HG02981 (cell line): ENCODE measurements around the gene AHSA1.

Source experiments
- ATAC-seq: cut with Tn5 transposase; IDR thresholded peaks from one replicate; pipeline ENCODE4 v1.9.1; 2021; ENCODE audit warnings: mild to moderate bottlenecking, moderate library complexity; ENCODE audit not compliant: unreplicated experiment

The AHSA1 gene

GRCh38 chr14:77470224-77470870 is 12.5 kb downstream of the AHSA1 start:
- ATAC-seq, result no peak

- no peak for ATAC-seq
Observed at GRCh38 chr14:77473921-77474320, 16.0 kb downstream of the AHSA1 start.

DNA sequence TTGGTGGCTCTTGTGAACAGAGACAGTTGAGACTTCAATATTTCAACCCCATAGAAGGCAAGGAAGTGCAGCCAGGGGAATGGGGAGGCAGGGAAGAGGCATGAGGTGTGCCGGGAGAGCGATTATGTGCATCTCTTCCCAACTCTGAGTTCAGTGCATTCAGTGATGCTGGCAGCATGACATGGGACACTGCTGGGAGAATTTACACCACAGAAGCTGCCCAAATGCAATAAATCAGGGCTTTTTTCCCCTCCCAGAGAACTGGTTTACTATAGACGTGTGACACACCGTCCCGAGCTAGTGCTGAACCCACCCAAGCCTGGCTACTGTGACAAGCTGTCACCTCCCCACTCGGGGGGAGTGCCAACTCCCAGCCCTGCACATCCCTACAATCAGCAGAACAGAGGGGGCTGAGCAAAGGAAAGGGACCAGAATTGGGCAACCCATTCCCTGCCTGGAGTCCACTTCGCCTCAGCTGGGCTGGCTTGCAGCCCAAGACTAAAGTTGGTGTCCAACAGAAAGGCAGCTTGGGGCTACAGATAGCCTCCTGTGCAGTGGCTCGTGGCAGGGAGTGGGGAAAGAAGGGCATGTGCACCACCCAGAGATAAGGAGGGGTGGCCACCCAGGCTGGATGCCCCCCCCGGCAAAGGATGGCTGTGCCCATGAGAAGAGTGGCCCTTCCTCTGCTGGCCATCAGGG is 16.7 kb downstream of the AHSA1 start:
- ATAC-seq, result no peak

GRCh38 chr14:77475432-77476115 is 17.7 kb downstream of the AHSA1 start:
- no peak for ATAC-seq

- no peak for ATAC-seq
Observed at GRCh38 chr14:77478029-77478428, 20.1 kb downstream of the AHSA1 start.

DNA sequence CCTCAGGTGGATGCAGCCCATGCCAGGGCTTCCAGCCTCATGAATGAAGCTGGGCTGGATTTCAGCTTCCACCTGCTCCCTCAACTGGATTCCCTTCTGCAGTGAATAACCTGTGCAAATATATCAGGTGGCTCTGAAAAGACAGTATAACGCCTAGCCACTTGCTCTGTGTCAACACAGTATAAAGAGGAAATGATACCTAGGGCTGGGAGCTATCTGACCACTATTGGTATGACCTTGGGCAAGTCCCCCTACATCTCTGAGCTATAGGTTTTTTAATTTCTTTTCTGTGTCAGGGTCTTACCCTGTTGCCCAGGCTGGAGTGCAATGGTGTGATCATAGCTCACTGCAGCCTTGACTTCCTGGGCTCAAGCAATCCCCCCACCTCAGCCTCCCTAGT is 20.9 kb downstream of the AHSA1 start:
- peak; percentile 97 for ATAC-seq

DNA sequence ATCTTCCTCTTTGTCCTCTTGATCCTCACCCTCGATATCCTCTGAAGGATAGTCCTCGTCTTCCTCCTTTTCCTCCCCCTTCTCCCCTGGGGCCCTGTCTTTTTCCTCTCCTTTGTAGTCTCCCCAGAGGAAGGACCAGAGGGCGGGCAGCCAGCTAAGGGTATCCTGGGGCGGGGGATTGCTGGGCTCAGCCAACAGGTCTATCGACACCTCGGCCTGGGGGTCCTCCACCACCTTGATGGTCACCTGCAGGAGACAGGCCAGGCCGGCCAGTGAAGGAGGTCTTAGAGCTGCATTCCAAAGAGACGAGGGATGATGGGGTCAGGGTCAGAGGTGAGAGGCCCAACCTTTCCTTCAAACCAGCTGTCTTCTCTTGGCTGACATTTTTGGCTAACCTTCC is 24.5 kb downstream of the AHSA1 start:
- ATAC-seq, result no peak

- ATAC-seq, result no peak
Observed at GRCh38 chr14:77485256-77485655, 27.4 kb downstream of the AHSA1 start.

- ATAC-seq, result no peak
Observed at GRCh38 chr14:77485901-77486678, 28.2 kb downstream of the AHSA1 start.

DNA sequence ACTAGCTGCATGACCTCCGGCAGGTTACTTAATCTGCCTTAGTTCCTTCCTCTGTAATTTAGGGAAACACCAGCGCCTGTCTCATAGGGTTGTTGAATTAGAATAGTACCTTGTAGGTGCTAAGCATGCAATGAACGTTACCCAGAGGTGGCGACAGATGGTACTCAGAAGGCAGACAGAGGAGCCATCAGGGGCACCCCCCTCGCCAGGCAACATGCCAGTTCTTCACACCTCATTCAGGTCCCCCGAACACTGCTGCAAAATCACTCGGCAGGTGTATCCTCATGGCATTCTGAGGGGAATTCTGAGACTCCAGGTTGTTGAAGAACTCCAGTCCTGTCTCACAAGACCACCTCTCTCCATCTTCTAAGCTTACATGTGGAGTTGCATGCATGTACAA is 30.7 kb downstream of the AHSA1 start:
- no peak for ATAC-seq

GRCh38 chr14:77489041-77489440 is 31.1 kb downstream of the AHSA1 start:
- no peak for ATAC-seq

- ATAC-seq, result no peak
Observed at GRCh38 chr14:77490347-77490986, 32.6 kb downstream of the AHSA1 start.

GRCh38 chr14:77491056-77491455 is 33.2 kb downstream of the AHSA1 start:
- ATAC-seq, result no peak

- ATAC-seq, result no peak
Observed at GRCh38 chr14:77495334-77495733, 37.4 kb downstream of the AHSA1 start.

GRCh38 chr14:77498120-77498979 is 40.5 kb downstream of the AHSA1 start, which contains the start of gene ISM2:
Gene ISM2 (minus strand): TSS chr14:77498816. CDS start chr14:77498793, 23 bp downstream.
- peak; percentile 58 for ATAC-seq

DNA sequence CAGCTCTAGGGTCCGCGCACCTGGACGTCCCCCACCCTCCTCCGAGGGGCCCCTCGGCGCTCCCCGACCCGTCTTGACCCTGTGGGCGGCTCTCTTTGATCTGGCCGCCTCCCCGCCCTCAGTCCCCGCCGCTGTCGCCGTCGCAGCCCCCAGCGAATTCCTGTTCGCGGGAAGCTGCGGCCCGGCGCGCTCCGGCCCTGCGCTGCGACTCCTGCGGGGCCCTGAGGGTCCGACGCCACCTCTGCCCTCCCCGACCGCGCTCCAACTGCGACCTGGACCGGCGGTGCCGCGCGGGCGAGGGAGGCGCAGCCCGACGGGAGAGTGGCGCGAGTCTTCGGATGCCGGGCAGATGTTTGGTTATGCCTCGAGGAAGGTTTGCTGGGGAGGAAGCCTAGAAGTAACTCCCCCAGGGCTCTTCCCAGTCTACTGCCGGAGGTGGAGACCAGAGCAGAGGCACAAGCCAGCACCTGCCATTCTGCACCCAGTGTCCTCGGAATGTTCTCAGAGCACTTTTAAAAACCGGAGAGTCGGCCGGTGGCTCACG is 41.2 kb downstream of the AHSA1 start:
- peak; percentile 28 for ATAC-seq

DNA sequence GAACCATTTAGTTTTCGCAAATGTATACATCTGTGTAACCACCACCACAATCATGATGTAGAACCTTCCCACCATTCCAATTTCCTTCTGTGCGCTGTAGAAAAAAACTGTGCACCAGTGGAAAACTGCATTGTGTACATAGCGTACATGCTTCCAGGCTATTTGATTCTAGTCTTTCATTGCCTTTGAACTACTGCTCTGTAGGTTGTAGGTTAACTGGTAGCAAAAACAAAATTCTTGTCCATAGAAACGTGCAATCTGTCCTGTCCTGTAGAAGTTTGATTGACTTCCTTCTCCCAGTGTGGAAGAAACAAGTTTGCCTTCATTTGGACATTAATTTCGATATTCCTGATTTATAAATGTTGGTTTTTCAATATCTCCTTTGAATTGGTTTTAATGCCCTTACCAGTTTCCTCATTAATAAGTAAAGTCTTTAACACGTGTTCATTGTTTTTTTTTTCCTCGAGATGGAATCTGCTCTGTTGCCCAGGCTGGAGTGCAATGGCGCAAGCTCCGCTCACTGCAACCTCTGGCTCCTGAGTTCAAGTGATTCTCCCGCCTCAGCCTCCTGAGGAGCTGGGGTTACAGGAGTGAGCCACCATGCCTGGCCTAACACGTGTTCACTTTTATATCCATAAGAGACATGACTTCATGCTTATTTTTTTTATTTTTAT is 44.4 kb downstream of the AHSA1 start:
- ATAC-seq, result no peak

DNA sequence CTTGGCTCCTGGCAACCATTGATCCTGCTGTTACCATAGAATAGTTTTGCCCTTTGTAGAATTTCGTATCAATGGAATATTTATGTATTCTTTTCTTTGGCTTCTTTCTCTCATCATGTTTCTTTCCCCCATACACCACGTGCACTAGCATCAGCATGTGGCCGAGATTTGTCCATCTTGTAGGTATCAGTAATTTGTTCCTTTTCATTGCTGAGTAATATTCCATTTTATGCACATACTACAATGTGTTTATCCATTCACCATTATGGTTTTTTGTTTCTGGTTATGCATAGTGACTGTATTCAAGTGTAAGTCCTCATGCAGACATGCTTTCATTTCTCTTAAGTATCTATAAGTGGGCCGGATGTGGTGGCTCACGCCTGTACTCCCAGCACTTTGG is 45.2 kb downstream of the AHSA1 start:
- no peak for ATAC-seq

DNA sequence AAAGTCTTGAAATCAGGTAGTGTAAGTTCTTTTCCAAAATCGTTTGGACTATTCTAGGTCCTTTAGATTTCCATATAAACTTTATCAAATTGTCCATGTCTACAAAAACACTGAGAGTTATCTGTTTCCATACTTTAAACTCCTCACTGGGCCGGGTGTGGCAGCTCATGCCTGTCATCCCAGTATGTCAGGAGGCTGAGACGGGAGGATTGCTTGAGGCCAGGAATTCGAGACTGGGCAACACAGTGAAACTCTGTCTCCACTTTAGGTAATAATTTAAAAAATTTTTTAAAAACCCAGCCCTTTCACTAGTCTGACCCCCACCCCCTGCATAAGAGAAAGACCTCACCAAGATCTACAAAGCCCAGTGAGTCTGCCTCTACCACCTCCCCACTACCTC is 47.1 kb downstream of the AHSA1 start:
- no peak for ATAC-seq
